ENCODE measurements around the gene ZKSCAN1.

ZKSCAN1 gene

DNA sequence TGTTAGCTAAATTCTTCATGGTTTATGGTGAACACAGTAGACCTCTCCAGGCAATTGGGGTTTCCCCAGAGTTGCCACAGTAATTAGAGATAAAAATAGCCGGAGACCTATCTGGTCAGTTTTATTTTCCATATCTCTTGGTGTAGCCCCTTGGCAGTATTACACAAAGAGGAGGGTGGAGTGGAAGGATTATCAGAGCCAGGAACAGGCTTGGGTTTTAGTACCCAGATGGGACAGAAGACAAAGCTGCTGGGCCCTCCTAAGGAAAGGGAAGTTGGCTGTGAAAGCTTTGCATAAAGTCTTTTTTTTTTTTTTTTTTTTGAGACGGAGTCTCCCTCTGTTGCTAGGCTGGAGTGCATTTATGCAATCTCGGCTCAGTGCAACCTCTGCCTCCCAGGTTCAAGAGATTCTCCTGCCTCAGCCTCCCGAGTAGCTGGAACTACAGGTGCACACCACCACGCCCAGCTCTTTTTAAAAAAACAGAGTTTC lies 43.9 kb downstream of the ZKSCAN1 start:
- no peak for DNase-seq (ENCODE audit: low read depth)
- no peak overlapping the region for H3K4me3 ChIP-seq (ENCODE audit: low read depth, low read length)
- TF ChIP-seq, protein P1, sequence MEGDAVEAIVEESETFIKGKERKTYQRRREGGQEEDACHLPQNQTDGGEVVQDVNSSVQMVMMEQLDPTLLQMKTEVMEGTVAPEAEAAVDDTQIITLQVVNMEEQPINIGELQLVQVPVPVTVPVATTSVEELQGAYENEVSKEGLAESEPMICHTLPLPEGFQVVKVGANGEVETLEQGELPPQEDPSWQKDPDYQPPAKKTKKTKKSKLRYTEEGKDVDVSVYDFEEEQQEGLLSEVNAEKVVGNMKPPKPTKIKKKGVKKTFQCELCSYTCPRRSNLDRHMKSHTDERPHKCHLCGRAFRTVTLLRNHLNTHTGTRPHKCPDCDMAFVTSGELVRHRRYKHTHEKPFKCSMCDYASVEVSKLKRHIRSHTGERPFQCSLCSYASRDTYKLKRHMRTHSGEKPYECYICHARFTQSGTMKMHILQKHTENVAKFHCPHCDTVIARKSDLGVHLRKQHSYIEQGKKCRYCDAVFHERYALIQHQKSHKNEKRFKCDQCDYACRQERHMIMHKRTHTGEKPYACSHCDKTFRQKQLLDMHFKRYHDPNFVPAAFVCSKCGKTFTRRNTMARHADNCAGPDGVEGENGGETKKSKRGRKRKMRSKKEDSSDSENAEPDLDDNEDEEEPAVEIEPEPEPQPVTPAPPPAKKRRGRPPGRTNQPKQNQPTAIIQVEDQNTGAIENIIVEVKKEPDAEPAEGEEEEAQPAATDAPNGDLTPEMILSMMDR (IDR thresholded peaks at IDR 0.05; ENCODE audit: low read depth, low read length, missing control alignments) = no peak

DNA sequence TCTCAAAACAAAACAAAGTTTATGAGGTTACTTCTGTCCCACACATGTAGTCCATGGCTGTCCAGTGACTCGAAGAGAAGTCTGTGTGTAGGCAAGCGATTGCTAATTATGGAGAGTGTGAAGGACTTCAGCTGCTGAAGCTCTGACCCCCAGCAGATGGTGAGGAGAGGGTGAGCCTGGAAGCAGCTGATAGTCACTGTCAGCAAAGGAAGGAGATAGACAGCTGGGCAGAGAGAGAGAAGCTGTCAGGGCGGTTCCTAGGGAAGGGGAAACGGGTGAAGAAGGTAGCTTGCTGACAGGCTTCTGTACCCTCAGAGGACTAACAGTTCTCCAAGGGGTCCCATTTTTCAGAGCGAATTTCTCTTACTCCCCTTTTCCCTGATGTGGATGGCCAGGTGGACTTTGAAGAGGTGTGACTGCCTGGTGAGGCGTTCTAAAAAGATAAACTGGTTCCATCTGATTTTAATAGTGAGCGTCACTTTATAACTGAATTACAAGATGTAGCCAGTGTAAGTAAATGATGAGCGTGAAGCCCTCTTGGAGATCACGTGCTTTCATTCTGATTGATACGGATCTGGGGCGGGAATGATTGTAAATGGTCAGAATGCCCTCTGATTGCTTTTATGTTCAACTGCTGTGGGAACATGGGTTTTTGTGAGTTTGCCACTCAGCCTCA lies 46.3 kb downstream of the ZKSCAN1 start:
- no peak overlapping the region for H3K4me3 ChIP-seq (ENCODE audit: low read depth, low read length)
- no peak for DNase-seq (ENCODE audit: low read depth)
- TF ChIP-seq, protein P1 (IDR thresholded peaks at IDR 0.05; ENCODE audit: low read depth, low read length, missing control alignments) = no peak

DNA sequence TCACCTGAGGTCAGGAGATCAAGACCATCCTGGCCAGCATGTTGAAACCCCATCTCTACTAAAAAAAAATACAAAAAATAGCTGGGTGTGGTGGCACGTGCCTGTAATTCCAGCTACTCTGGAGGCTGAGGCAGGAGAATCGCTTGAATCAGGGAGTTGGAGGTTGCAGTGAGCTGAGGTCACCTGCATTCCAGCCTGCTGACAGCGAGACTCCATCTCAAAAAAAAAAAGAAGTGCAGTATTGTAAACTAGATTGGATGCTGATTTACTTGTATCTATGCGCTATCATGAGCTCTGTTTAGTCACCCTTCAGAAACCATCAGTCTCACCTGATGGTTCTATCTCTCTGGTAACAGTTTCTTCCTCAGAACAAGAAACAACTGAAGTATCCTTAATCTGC lies 48.0 kb downstream of the ZKSCAN1 start:
- no peak overlapping the region for H3K4me3 ChIP-seq (ENCODE audit: low read depth, low read length)
- no peak for DNase-seq (ENCODE audit: low read depth)
- TF ChIP-seq, protein P1 (IDR thresholded peaks at IDR 0.05; ENCODE audit: low read depth, low read length, missing control alignments) = no peak

DNA sequence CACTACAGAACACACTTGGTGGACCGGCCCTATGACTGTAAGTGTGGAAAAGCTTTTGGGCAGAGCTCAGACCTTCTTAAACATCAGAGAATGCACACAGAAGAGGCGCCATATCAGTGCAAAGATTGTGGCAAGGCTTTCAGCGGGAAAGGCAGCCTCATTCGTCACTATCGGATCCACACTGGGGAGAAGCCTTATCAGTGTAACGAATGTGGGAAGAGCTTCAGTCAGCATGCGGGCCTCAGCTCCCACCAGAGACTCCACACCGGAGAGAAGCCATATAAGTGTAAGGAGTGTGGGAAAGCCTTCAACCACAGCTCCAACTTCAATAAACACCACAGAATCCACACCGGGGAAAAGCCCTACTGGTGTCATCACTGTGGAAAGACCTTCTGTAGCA lies 48.8 kb downstream of the ZKSCAN1 start:
- DNase-seq (ENCODE audit: low read depth) = no peak
- TF ChIP-seq, protein P1 (IDR thresholded peaks at IDR 0.05; ENCODE audit: low read depth, low read length, missing control alignments) = no peak
- no peak overlapping the region for H3K4me3 ChIP-seq (ENCODE audit: low read depth, low read length)

DNA sequence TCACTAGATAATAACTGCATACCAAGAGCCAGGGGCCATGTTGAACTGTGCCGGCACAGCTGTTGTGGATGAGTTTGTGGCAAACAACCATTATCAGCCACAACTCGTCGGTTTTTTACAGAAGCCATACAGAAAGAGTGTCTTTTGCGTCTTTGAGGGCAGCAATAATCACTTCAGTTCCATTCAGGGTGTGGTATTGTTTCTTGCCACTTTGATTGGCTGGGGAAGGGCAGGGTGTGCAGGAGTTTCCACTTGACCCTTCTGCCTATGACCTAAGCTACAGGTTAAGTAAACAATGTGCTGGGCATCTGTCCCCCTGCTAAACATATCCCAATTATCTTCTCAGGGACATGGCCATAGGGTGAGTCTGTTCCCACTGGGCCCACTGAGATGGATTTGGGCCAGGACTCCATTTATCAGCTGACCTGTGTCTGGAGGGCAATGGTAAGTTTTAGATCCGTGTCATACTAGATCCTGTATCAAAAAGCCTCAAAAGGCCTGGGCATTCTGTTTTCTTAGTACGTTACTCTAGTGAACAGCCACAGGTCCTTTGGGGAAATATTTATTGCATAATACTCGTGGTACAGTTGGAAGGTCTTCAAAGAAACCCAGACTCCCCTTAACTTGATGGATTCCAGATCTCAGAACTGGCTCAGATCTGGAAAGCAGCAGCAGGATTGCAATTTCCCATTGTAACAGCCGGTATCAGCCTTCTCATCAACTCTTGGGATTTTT lies 50.2 kb downstream of the ZKSCAN1 start:
- TF ChIP-seq, protein P1 (IDR thresholded peaks at IDR 0.05; ENCODE audit: low read depth, low read length, missing control alignments) = no peak
- H3K4me3 ChIP-seq (ENCODE audit: low read depth, low read length) = no peak overlapping the region
- DNase-seq (ENCODE audit: low read depth) = no peak

DNA sequence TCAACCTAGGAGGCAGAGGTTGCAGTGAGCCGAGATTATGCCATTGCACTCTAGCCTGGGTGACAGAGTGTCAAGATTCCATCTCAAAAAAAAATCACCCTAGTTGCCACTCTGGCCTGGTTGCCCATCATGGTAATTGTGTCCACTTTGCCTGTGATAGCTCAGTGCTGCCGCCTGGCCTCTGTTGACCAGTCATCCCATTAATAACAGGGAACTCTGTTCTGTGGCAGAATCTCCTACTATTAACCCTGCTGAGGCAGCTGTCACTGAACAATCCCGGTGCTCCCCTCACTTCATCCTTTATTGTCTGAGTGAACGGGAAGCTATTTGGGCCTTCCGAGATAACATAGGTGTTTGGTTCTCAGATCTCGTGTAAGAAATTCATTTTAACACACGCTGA lies 51.6 kb downstream of the ZKSCAN1 start:
- H3K4me3 ChIP-seq (ENCODE audit: low read depth, low read length) = no peak overlapping the region
- no peak for DNase-seq (ENCODE audit: low read depth)
- TF ChIP-seq, protein P1 (IDR thresholded peaks at IDR 0.05; ENCODE audit: low read depth, low read length, missing control alignments) = no peak
